Tibial nerve (tissue), 3 donors: ENCODE results near the gene PRDX5.

Source experiments
- POLR2A ChIP-seq, 2 donors: fragments of 450-650 bp; IDR thresholded peaks; one replicate each; pipeline ENCODE4 v1.6.1; 2017; ENCODE audit warnings: antibody characterized with exemption in 2 of 2, mild to moderate bottlenecking in 2 of 2, moderate library complexity in 2 of 2
- TF ChIP-seq, protein P1 (sequence below), 5 experiments: fragments of 200-600 bp in 3 of 5; fragments of 450-650 bp in 2 of 5; sonication (generic) in 3 of 5; IDR thresholded peaks; one replicate each; pipeline ENCODE4 v1.5.1; 2016 to 2019; ENCODE audit warnings: antibody characterized with exemption in 5 of 5, mild to moderate bottlenecking in 3 of 5, moderate library complexity in 2 of 5

DNA sequence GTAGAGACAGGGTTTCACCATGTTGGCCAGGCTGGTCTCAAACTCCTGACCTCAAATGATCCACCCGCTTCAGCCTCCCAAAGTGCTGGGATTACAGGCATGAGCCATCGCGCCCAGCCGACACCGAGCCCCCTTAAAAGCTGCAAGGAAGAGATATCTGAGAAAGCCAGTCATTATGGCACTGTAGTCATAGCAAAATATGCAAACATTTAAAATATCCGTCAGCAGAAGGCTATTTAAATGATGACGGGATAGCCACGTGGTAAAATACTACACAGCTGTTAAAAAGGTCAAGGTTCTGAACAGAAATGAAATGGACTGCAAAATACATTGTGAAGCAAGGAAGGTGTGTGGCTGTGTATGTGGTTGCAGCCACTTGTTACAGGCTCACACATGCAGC is 15.6 kb downstream of the PRDX5 start:
- TF ChIP-seq, protein P1, sequence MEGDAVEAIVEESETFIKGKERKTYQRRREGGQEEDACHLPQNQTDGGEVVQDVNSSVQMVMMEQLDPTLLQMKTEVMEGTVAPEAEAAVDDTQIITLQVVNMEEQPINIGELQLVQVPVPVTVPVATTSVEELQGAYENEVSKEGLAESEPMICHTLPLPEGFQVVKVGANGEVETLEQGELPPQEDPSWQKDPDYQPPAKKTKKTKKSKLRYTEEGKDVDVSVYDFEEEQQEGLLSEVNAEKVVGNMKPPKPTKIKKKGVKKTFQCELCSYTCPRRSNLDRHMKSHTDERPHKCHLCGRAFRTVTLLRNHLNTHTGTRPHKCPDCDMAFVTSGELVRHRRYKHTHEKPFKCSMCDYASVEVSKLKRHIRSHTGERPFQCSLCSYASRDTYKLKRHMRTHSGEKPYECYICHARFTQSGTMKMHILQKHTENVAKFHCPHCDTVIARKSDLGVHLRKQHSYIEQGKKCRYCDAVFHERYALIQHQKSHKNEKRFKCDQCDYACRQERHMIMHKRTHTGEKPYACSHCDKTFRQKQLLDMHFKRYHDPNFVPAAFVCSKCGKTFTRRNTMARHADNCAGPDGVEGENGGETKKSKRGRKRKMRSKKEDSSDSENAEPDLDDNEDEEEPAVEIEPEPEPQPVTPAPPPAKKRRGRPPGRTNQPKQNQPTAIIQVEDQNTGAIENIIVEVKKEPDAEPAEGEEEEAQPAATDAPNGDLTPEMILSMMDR (IDR thresholded peaks at IDR 0.05) = no peak
- no peak for TF ChIP-seq POLR2A (IDR thresholded peaks at IDR 0.05)
